Measurements from ENCODE around the gene TTC19.

- TF ChIP-seq EP300 (IDR thresholded peaks at IDR 0.05) (no peak), POLR2A (IDR thresholded peaks at IDR 0.05) (no peak), CTCF (IDR thresholded peaks at IDR 0.05) (no peak)
These were observed 18.4 kb upstream of the TTC19 start for GRCh38 chr17:15981208-15981607.
